Upper lobe of right lung (tissue), 1 donor: ENCODE data around the gene SNX21. TPM values are rescaled to one million over a fixed set of nuclear protein-coding genes. Genes with fewer than 3 reads are reported as not detected.
"Not testable (repeated sequence)": the region's sequence is repeated elsewhere in the genome, so short reads cannot be mapped to it uniquely, and the experiment has no call there.

Source experiments
- ATAC-seq: fragments of 200-7000 bp; cut with Tn5 transposase; one replicate; pipeline ENCODE4 v1.9.1; 2020; ENCODE audit warnings: mild to moderate bottlenecking, moderate library complexity
- DNase-seq: peaks from one replicate; pipeline ENCODE4 v3.0.0-alpha.2; 2020
- H3K27ac ChIP-seq: fragments of 200-600 bp; one replicate; pipeline ENCODE4 v1.8.0; 2022
- H3K27me3 ChIP-seq: fragments of 200-600 bp; one replicate; pipeline ENCODE4 v1.8.0; 2022; ENCODE audit warnings: mild to moderate bottlenecking
- H3K36me3 ChIP-seq: fragments of 200-600 bp; one replicate; pipeline ENCODE4 v1.8.0; 2022
- H3K4me1 ChIP-seq: fragments of 200-600 bp; one replicate; pipeline ENCODE4 v1.8.0; 2022
- H3K4me3 ChIP-seq: fragments of 200-600 bp; one replicate; pipeline ENCODE4 v1.8.0; 2022; ENCODE audit warnings: mild to moderate bottlenecking
- H3K9me3 ChIP-seq: fragments of 200-600 bp; one replicate; pipeline ENCODE4 v1.8.0; 2022
- intact Hi-C: fragments of 100-400 bp; cut with DNase I; formaldehyde crosslinking; loops from one replicate; pipeline ENCODE4 v1.11.0; 2022
- long read RNA-seq: library from polyadenylated mRNA; unstranded; transcript quantifications from one replicate; pipeline ENCODE4 v2.0.0, GENCODE V29; 2021
- total RNA-seq: library from RNA; stranded (reverse); fragmentation: NEBNext Ultra II Directional; extraction: Animal tissue kit (Norgen Biotek cat#: 25700); gene quantifications from one replicate; pipeline ENCODE4 v1.2.1, GENCODE V29; 2021
- TF ChIP-seq, protein P1 (sequence below): fragments of 200-600 bp; IDR thresholded peaks from one replicate; pipeline ENCODE4 v1.8.0; 2022; ENCODE audit warnings: antibody characterized with exemption
- donor health status: DM: no; HTN: yes; CAD: no; lungs with severe emphysema.

SNX21 gene, protein sequence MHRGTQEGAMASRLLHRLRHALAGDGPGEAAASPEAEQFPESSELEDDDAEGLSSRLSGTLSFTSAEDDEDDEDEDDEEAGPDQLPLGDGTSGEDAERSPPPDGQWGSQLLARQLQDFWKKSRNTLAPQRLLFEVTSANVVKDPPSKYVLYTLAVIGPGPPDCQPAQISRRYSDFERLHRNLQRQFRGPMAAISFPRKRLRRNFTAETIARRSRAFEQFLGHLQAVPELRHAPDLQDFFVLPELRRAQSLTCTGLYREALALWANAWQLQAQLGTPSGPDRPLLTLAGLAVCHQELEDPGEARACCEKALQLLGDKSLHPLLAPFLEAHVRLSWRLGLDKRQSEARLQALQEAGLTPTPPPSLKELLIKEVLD
- 23.4 TPM for total RNA-seq
- long read RNA-seq, partial matches to known transcripts = 0 of 13 reads
- long read RNA-seq, other reads (novel, unspliced or antisense) = 9 of 13 reads

DNA sequence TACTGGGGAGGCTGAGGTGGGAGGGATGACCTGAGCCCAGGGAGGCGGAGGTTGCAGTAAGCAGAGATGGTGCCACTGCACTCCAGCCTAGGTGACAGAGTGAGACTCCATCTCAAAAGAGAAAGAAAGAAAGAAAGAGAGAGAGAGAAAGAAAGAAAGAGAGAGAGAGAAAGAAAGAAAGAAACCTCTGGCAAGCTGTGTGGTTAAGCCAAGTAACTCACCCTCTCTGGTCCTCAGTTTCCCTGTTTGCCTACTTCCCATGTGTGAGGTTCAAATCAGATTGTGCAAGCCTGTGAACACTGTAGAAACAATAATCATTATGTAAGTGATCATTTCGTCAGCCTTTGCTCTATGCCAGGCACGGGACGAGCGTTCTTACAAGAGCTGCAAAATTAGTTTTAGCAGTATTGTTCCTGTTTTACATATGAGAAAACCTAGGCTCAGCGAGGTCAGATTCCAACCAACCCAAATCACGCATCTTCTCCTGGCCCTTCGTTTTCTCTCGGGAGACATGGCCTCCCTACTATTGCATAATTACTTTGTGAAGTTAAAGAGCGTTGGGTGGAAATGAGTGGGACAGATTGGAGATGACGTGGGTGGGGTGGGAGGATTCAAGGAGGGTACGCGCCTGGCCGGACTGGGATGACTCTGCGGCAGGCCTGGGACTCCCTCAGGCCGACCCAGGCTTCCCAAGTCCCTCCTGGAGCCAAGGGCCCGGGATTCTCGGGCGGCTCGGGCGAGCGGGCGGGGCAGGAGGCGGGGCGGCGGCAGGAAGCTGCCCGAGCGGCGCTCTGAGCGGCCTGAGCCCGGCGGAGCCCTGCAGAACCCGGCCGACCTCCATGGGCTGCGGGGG is at the start of gene SNX21:
Gene SNX21 (plus strand): TSS at position 770 of the 853 bp plus-strand sequence. CDS start 121 bp downstream, outside the sequence.
- DNase-seq (peak; percentile 91), ATAC-seq (peak; percentile 90)
- Histone ChIP-seq H3K36me3 (peaks cover 5% of the 10 kb centered on the region), H3K9me3 (no peaks in the 10 kb centered on the region), H3K27ac (peak within 1 kb of the TSS; percentile 90), H3K4me1 (peaks cover 31% of the 10 kb centered on the region), H3K4me3 (peak within 1 kb of the TSS; percentile 76), H3K27me3 (no peaks in the 10 kb centered on the region)
- intact Hi-C loops = no loop called here
- TF ChIP-seq, protein P1, sequence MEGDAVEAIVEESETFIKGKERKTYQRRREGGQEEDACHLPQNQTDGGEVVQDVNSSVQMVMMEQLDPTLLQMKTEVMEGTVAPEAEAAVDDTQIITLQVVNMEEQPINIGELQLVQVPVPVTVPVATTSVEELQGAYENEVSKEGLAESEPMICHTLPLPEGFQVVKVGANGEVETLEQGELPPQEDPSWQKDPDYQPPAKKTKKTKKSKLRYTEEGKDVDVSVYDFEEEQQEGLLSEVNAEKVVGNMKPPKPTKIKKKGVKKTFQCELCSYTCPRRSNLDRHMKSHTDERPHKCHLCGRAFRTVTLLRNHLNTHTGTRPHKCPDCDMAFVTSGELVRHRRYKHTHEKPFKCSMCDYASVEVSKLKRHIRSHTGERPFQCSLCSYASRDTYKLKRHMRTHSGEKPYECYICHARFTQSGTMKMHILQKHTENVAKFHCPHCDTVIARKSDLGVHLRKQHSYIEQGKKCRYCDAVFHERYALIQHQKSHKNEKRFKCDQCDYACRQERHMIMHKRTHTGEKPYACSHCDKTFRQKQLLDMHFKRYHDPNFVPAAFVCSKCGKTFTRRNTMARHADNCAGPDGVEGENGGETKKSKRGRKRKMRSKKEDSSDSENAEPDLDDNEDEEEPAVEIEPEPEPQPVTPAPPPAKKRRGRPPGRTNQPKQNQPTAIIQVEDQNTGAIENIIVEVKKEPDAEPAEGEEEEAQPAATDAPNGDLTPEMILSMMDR = no peak

DNA sequence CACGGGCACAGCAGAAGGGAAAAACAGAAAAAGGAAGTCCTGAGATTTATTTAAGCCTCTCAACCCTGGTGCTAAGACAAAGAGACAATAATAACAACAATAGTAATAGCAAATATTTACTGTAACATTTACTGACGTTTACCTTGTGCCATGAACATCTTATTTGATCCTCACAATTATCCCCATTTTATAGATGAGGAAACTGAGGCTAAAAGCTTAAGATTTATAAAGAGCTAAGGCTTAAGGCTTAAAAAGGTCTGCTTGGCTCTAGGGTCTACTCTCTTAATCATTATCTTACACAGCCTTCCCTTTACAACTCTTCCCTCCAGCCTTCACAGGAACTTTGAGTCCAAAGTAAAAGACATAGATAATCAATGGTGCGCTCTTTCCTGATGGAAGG is 45.2 kb upstream of the SNX21 start:
- H3K9me3 ChIP-seq = no peaks in the 10 kb centered on the region
- no peaks in the 10 kb centered on the region for H3K27me3 ChIP-seq
- peaks cover 12% of the 10 kb centered on the region for H3K4me1 ChIP-seq
- ATAC-seq = no peak
- DNase-seq = no peak
- H3K27ac ChIP-seq = no peak overlapping the region
- TF ChIP-seq, protein P1 = no peak
- intact Hi-C loops = no loop called here
- H3K4me3 ChIP-seq = no peak overlapping the region
- H3K36me3 ChIP-seq = no peaks in the 10 kb centered on the region

DNA sequence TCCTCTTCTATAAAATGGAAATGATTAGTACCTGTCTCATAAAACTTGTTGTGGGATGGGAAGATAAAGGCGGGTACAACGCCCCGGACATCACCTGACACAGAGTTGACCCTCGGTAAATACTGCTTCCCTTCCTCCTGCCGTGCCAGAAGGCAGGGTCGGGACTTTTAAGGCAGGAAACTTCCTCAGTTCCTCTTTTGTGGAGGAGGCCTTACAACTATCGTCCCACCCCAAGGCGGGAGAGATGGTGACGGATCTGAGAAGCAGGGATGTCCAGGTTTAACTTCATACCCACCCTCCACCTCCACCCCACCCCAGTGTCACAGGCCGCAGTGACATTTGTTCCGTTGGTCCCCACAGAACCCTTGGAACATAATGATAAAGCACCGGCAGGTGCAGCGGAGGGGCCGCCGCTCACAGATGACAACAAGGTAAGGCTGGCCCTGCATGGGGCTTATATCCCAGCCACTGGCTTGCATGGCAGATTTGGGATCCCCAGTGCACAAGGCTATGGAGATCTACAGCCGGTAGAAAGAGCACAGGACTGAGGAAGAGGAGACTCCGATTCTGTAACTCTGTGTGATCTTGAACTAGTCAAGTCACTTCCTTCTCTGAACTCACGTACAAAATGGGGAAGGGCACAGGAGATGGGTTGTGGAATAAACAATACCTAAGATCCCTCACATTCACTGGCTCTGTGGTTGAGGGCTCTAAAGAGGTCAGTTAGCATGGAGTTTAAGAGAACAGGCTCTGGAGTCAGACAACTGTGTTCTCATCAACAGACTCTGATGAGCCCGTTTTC is 41.1 kb upstream of the SNX21 start:
- Histone ChIP-seq H3K4me3 (peak overlapping the region; percentile 81), H3K36me3 (peaks cover 36% of the 10 kb centered on the region), H3K9me3 (no peaks in the 10 kb centered on the region), H3K27me3 (no peaks in the 10 kb centered on the region), H3K4me1 (peaks cover 11% of the 10 kb centered on the region), H3K27ac (peak overlapping the region; percentile 90)
- ATAC-seq (peak; percentile 57), DNase-seq (no peak)
- TF ChIP-seq, protein P1 = no peak
- intact Hi-C loops = no loop called here

DNA sequence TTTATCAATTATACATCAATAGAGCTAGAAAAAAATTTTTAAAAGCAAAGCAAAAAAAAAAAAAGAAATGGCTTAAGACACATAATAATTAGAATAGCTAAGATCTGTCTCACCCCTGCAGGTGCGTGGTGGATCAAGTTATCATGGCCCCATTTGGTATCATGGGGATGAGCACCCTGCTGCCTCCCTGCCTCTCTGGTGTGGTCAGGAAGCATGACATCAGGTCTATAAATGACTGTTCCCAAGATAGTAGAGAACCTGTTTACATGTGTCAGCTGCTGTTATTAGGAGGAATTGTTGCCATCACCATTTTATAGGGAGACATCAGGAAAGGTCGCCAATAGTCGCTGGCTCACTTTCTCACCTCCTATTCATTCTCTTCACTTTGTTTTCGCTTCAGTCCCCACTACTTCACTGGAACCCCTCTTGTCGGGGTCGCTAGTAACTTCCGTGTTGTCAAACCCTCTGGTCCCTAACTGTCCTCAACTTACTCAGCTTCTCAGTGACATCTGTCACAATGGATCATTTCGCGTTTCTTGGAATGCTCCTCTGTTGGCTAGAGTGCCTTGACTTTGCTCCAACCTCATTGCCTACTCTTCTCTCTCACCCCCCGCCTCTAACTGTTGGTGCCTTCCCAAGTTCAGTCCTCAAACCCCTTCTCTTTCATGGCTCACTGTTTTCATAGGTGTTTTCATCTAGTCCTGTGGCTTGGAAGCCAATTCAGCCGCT is 37.1 kb upstream of the SNX21 start:
- peaks cover 44% of the 10 kb centered on the region for H3K36me3 ChIP-seq
- no peak for ATAC-seq

DNA sequence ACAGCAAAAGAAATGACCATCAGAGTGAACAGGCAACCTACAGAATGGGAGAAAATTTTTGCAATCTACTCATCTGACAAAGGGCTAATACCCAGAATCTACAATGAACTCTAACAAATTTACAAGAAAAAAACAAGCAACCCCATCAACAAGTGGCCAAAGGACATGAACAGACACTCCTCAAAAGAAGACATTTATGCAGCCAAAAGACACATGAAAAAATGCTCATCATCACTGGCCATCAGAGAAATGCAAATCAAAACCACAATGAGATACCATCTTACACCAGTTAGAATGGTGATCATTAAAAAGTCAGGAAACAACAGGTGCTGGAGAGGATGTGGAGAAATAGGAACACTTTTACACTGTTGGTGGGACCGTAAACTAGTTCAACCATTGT is 36.1 kb upstream of the SNX21 start:
- peaks cover 54% of the 10 kb centered on the region for H3K36me3 ChIP-seq
- ATAC-seq = not testable (repeated sequence)

More for the DNA sequence above, 37.1 kb upstream of the SNX21 start:
- TF ChIP-seq, protein P1 = no peak
- H3K4me1 ChIP-seq = peaks cover 11% of the 10 kb centered on the region
- H3K4me3 ChIP-seq = no peak overlapping the region
- H3K27ac ChIP-seq = no peak overlapping the region
- H3K9me3 ChIP-seq = no peaks in the 10 kb centered on the region
- no peaks in the 10 kb centered on the region for H3K27me3 ChIP-seq
- DNase-seq = no peak
- intact Hi-C loops = no loop called here

DNA sequence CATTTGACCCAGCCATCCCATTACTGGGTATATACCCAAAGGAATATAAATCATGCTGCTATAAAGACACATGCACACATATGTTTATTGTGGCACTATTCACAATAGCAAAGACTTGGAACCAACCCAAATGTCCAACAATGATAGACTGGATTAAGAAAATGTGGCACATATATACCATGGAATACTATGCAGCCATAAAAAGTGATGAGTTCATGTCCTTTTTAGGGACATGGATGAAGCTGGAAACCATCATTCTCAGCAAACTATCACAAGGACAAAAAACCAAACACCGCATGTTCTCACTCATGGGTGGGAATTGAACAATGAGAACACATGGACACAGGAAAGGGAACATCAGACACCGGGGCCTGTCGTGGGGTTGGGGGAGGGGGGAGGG is 35.6 kb upstream of the SNX21 start:
- ATAC-seq, H3K27me3 ChIP-seq, DNase-seq, H3K9me3 ChIP-seq, H3K4me3 ChIP-seq, intact Hi-C loops, H3K4me1 ChIP-seq, H3K27ac ChIP-seq: not testable (repeated sequence)
- H3K36me3 ChIP-seq = peaks cover 59% of the 10 kb centered on the region

More for the DNA sequence above, 36.1 kb upstream of the SNX21 start:
- H3K27me3 ChIP-seq, H3K4me3 ChIP-seq, H3K27ac ChIP-seq, DNase-seq, intact Hi-C loops, H3K9me3 ChIP-seq: not testable (repeated sequence)
- H3K4me1 ChIP-seq = peaks cover 10% of the 10 kb centered on the region
